ENCODE results near the gene MAP3K13. TPM values are rescaled to one million over a fixed set of nuclear protein-coding genes. Genes with fewer than 3 reads are reported as not detected.

MAP3K13 gene
- total RNA-seq (2022; extraction: Qiagen RNA extraction; ENCODE audit: low read depth) = 11.8 to 14.2 TPM (median 13.1 TPM) in 5 replicates

GRCh38 chr3:185362850-185363661 is at the start of gene MAP3K13:
Gene MAP3K13, plus strand, starts transcription at chr3:185363136. Its CDS starts 65,446 bp downstream, at chr3:185428582.

GRCh38 chr3:185498503-185499396 is 135.8 kb downstream of the MAP3K13 start, which contains the start of gene TMEM41A:
Gene TMEM41A, minus strand, starts transcription at chr3:185499035. Its CDS starts 74 bp downstream, at chr3:185498961.

Other genes with a start within 250 kb of the MAP3K13 start
- gene C3orf70, start 210.1 kb upstream of the MAP3K13 start, total RNA-seq (2022; extraction: Qiagen RNA extraction; ENCODE audit: low read depth) = 0.02 TPM in 1 of 5 replicates, not detected in the others
- gene EHHADH, start 109.1 kb upstream of the MAP3K13 start, total RNA-seq (2022; extraction: Qiagen RNA extraction; ENCODE audit: low read depth) = 2.2 to 3.8 TPM (median 3.0 TPM) in 5 replicates
- 19.1 to 24.0 TPM (median 23.2 TPM) in 5 replicates for gene TMEM41A, start 135.9 kb downstream of the MAP3K13 start, total RNA-seq (2022; extraction: Qiagen RNA extraction; ENCODE audit: low read depth)
- 4.9 to 8.3 TPM (median 5.6 TPM) in 5 replicates for gene LIPH, start 189.5 kb downstream of the MAP3K13 start, total RNA-seq (2022; extraction: Qiagen RNA extraction; ENCODE audit: low read depth)
- 16.9 to 20.8 TPM (median 19.3 TPM) in 5 replicates for gene SENP2, start 223.2 kb downstream of the MAP3K13 start, total RNA-seq (2022; extraction: Qiagen RNA extraction; ENCODE audit: low read depth)